ENCODE data around the gene DPH3.

GRCh38 chr3:16279010-16279801 is 14.5 kb upstream of the DPH3 start:
- TF ChIP-seq, protein P1, sequence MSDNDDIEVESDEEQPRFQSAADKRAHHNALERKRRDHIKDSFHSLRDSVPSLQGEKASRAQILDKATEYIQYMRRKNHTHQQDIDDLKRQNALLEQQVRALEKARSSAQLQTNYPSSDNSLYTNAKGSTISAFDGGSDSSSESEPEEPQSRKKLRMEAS (CRISPR knock-in tag; IDR thresholded peaks at IDR 0.05): no peak
- no peak for TF ChIP-seq CTCF (IDR thresholded peaks at IDR 0.05)
- no peak for TF ChIP-seq E2F5 (CRISPR knock-in tag; IDR thresholded peaks at IDR 0.05)
- TF ChIP-seq FOXJ3 (CRISPR knock-in tag; IDR thresholded peaks at IDR 0.05; ENCODE audit: borderline replicate concordance): no peak
- TF ChIP-seq TEAD1 (CRISPR knock-in tag; IDR thresholded peaks at IDR 0.05): no peak
- TF ChIP-seq ZNF263 (CRISPR knock-in tag; IDR thresholded peaks at IDR 0.05; ENCODE audit: low read depth): no peak
- TF ChIP-seq USF1 (CRISPR knock-in tag; IDR thresholded peaks at IDR 0.05): no peak
- TF ChIP-seq ETV6 (CRISPR knock-in tag; IDR thresholded peaks at IDR 0.05): no peak
- TF ChIP-seq ATF2 (CRISPR knock-in tag; IDR thresholded peaks at IDR 0.05; ENCODE audit: borderline replicate concordance, low read depth): no peak
- TF ChIP-seq, protein P2, sequence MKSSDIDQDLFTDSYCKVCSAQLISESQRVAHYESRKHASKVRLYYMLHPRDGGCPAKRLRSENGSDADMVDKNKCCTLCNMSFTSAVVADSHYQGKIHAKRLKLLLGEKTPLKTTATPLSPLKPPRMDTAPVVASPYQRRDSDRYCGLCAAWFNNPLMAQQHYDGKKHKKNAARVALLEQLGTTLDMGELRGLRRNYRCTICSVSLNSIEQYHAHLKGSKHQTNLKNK (CRISPR knock-in tag; IDR thresholded peaks at IDR 0.05): no peak
- no peak for TF ChIP-seq ZSCAN18 (CRISPR knock-in tag; IDR thresholded peaks at IDR 0.05)
- TF ChIP-seq SP1 (CRISPR knock-in tag; conservative IDR thresholded peaks at IDR 0.05): no peak
- TF ChIP-seq GABPB1 (CRISPR knock-in tag; IDR thresholded peaks at IDR 0.05): no peak
